A549 (cell line): ENCODE measurements around the gene RBM34.

Experiments
- CTCF ChIP-seq: fragments of >200 bp; sonication (Bioruptor Twin); formaldehyde crosslinking; IDR thresholded peaks from 3 replicates; pipeline ENCODE4 v1.5.1; 2016
- HEYL ChIP-seq: fragments of 250-450 bp; sonication (Bioruptor Pico); IDR thresholded peaks from 2 replicates; pipeline ENCODE4 v1.8.0; 2021; ENCODE audit warnings: mild to moderate bottlenecking, moderate library complexity
- JUN ChIP-seq, 2 experiments: fragments of >200 bp; sonication (Bioruptor Twin); formaldehyde crosslinking; IDR thresholded peaks; 2 replicates in 1 of 2; 3 replicates in 1 of 2; pipeline ENCODE4 v1.6.1; 2016 to 2017
- POLR2A ChIP-seq: IDR thresholded peaks from 2 replicates; pipeline ENCODE4 v1.6.1; 2012; ENCODE audit warnings: mild to moderate bottlenecking, low read length
- POLR2AphosphoS2 ChIP-seq: conservative IDR thresholded peaks from 2 replicates; pipeline ENCODE4 v1.6.1; 2012; ENCODE audit warnings: low read length, improper control_type of control experiment, inconsistent platforms
- RFX5 ChIP-seq: fragments of 450-650 bp; IDR thresholded peaks from 2 replicates; pipeline ENCODE4 v1.7.1; 2014; ENCODE audit warnings: antibody characterized with exemption, mild to moderate bottlenecking, moderate library complexity
- USF2 ChIP-seq: fragments of 450-650 bp; IDR thresholded peaks from 2 replicates; pipeline ENCODE4 v1.6.1; 2014; ENCODE audit warnings: antibody characterized with exemption
- ZC3H11A ChIP-seq: fragments of 450-650 bp; IDR thresholded peaks from 2 replicates; pipeline ENCODE4 v1.6.1; 2014; ENCODE audit warnings: antibody characterized with exemption, mild to moderate bottlenecking
- ZSCAN20 ChIP-seq: fragments of 250-450 bp; sonication (Bioruptor Pico); IDR thresholded peaks from 2 replicates; pipeline ENCODE4 v1.8.0; 2022; ENCODE audit warnings: mild to moderate bottlenecking, moderate library complexity

- TF ChIP-seq ZC3H11A (no peak), JUN (IDR thresholded peaks at IDR 0.05) (no peak), POLR2AphosphoS2 (no peak), HEYL (CRISPR knock-in tag) (no peak), POLR2A (no peak), CTCF (no peak), RFX5 (no peak), ZSCAN20 (no peak), USF2 (no peak)
Observed at GRCh38 chr1:235156740-235157139, 4.3 kb downstream of the RBM34 start.
